Mesenteric fat pad (tissue), 1 donor: ENCODE data around the gene SLC4A11. TPM values are rescaled to one million over a fixed set of nuclear protein-coding genes. Genes with fewer than 3 reads are reported as not detected.
A peak's percentile ranks its signal among the peaks of the same experiment; 100 is the strongest.
"Not testable (repeated sequence)": the region's sequence is repeated elsewhere in the genome, so short reads cannot be mapped to it uniquely, and the experiment has no call there.

Experiments used
- DNase-seq: peaks from one replicate; pipeline ENCODE4 v3.0.0-alpha.2; 2020; ENCODE audit warnings: low spot score
- total RNA-seq: library from RNA; stranded (reverse); fragmentation: NEBNext Ultra II Directional; extraction: Animal tissue kit (Norgen Biotek cat#: 25700); gene quantifications from one replicate; pipeline ENCODE4 v1.2.1, GENCODE V29; 2021
- donor health status: DM: yes; HTN: yes; CAD: no.

Gene SLC4A11
- total RNA-seq, 1 donor from 2014 or later = 1.2 TPM

GRCh38 chr20:3228750-3229032, 10.3 kb downstream of the SLC4A11 start:
- no peak for DNase-seq

GRCh38 chr20:3227936-3228749, 10.8 kb downstream of the SLC4A11 start:
- no peak for DNase-seq

- DNase-seq = no peak
Observed at GRCh38 chr20:3227506-3227905, 11.5 kb downstream of the SLC4A11 start.

- no peak for DNase-seq
Observed at GRCh38 chr20:3226864-3227263, 12.1 kb downstream of the SLC4A11 start.

GRCh38 chr20:3226093-3226492, 12.9 kb downstream of the SLC4A11 start:
- DNase-seq = no peak

- DNase-seq = no peak
Observed at GRCh38 chr20:3224681-3225421, 14.1 kb downstream of the SLC4A11 start.

- no peak for DNase-seq
Observed at GRCh38 chr20:3223994-3224680, 14.9 kb downstream of the SLC4A11 start.

GRCh38 chr20:3223651-3223993, 15.4 kb downstream of the SLC4A11 start:
- DNase-seq = no peak

- no peak for DNase-seq
Observed at GRCh38 chr20:3222635-3223600, 16.1 kb downstream of the SLC4A11 start.

GRCh38 chr20:3221398-3222226, 17.4 kb downstream of the SLC4A11 start:
- DNase-seq = no peak

- peak; percentile 94 for DNase-seq
Observed at GRCh38 chr20:3218307-3218988, 20.5 kb downstream of the SLC4A11 start.

GRCh38 chr20:3215359-3215917, 23.6 kb downstream of the SLC4A11 start:
- not testable (repeated sequence) for DNase-seq

GRCh38 chr20:3213226-3213625, 25.8 kb downstream of the SLC4A11 start:
- DNase-seq = no peak

GRCh38 chr20:3210346-3210745, 28.6 kb downstream of the SLC4A11 start:
- DNase-seq = no peak

- no peak for DNase-seq
Observed at GRCh38 chr20:3209946-3210317, 29.1 kb downstream of the SLC4A11 start.

GRCh38 chr20:3209257-3209945, 29.6 kb downstream of the SLC4A11 start, which contains the start of gene ITPA:
Gene ITPA, plus strand, starts transcription at chr20:3209498. Its CDS starts 54 bp downstream, at chr20:3209552.
- DNase-seq = no peak

GRCh38 chr20:3208786-3209256, 30.2 kb downstream of the SLC4A11 start:
- no peak for DNase-seq

GRCh38 chr20:3204124-3204794, 34.7 kb downstream of the SLC4A11 start, which contains the start of gene DDRGK1:
Gene DDRGK1, minus strand, starts transcription at chr20:3204682. Its CDS starts 55 bp downstream, at chr20:3204627.
- peak; percentile 95 for DNase-seq
